ENCODE measurements around the gene CPXM2.

CPXM2 gene

DNA sequence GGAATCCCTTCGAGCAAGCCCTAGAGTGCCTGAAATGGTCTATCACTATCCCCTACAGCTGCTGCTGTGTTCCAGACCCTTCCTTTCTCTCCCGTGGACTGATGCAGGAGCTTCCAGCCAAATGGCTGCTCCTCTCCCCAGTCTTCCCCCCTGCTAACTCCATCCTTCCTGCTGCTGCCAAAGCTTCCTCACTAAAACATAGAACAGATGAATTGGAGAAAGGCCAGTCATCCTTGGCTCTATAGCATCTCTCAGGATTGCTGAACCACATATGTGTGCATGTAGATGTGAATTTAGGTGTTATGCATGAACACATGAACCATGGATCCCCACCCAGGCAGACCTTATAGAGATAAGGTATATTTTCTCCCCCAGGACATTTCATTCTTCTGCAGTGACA, 164.8 kb downstream of the CPXM2 start:
- DNase-seq, result no peak

DNA sequence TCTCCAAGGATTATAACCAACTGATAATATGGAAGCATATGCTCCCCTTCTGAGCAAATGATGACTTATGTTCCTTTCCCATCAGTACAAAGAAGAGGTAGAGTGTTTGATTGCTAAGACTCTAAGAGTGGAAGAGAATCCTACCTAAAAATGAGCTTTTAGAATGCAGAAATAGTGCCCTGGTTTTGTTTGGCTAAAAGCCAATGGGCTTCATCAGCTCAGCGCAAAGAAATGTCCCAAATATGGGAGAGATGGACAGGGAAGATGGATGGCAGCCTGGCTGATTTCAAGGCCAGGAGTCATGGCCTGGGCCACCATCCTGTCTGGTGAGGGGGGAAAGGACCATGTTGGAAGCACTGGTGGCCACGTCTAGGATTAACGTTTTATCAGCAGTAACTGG, 165.2 kb downstream of the CPXM2 start:
- DNase-seq, result no peak

GRCh38 chr10:123724747-123725146, 166.9 kb downstream of the CPXM2 start:
- no peak for DNase-seq

DNA sequence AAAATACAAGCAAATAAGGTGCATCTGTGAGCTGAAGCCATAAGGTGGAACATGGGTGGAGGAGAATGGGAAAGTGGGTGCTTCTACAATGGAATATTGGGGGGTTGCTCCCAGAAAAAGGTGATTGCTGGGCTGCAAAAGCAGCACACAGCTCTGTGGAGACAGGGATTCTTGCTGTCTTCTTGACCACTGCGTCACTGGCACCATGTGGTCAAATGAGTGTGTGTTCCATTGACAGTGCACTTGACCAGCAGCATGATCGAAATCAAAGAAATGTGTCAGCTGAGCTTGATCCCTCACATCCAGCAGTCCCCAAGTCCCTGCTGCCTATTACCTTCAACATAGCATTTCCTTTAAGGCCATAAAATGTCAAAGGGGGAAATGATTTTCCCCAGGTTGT, 169.3 kb downstream of the CPXM2 start:
- no peak for DNase-seq

GRCh38 chr10:123721441-123722049, 170.1 kb downstream of the CPXM2 start:
- DNase-seq, result no peak

GRCh38 chr10:123720536-123720935, 171.1 kb downstream of the CPXM2 start:
- no peak for DNase-seq

DNA sequence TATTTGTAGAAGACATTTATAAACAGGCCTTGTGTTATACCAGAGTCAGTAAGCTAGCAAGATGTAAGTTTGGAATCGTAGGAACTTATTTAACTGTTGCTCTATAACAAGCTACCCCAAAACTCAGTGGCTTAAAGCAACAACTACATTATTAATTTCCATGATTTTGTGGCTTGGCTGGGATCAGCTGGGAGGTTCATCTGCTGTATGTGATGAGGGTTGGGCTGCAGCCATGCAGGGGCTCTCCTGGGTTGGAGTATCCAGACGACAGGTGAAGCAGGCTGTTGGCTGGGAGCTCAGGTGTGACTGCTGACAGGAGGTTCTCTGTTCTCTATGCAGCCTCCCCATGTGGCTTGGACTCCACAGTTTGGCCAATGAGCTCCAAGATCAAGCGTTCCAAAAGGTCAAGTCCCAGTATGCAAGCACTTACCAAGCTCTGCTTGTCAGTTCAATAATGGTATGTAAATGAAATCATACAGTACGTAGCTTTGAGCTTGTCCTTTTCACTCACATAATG, 173.0 kb downstream of the CPXM2 start:
- no peak for DNase-seq

DNA sequence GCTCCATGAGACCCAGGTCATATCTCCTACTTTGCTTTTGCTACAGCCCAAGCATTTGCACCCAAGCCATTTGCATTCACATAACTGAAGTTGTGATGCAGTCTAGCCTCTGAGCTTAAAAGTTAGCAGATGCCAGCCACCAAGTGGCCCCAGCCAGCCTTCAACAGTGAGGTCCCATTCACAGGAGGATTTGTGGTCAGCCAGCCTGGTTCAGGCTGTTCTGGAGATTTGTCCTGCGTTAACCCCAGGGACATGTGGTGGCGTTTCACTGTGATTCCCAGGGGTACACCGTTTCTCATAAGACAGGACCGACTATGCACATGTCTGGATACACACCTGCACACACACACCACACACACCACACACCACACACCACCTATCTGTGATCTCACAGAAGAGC, 174.3 kb downstream of the CPXM2 start:
- DNase-seq, result no peak

DNA sequence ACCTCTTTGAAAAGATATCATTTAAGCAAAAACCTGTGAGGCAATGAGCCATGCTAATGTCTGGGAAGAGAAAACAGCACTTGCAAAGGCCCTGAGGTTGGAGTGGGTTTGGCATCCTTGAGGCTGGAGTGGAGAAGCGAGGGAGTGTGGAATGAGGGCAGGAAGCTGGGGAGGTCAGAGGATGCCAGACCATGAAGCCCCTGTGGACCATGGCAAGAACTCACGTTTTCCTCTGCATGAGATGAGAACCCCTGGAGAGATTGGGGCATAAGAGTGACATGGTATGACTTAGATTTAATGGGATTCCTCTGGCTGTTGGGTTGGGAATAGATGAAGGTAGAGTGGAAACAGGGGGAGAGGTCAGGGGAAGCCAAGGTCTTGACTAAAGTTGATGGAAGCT, 176.1 kb downstream of the CPXM2 start:
- DNase-seq, result no peak

DNA sequence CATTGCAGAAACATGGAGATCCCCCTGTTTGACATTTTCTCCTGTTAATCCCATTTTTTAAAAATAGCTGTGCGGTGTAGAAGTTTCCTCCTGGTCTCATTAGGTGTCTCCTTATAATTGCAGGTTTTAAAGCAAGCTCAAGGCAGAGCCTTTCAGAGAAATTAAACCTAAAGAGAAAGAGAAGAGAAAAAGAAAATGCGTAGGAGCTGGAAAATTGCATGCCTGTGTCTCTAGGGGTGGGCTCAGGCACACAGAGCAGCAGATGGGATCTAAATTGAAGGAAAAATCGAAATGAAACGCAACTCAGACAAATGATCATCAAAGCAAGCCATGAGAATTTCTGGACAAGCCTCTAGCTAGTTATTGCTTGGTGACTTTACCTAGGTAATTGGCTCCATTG, 185.4 kb downstream of the CPXM2 start:
- DNase-seq, result no peak

GRCh38 chr10:123704812-123705211, 186.8 kb downstream of the CPXM2 start:
- DNase-seq, result no peak

DNA sequence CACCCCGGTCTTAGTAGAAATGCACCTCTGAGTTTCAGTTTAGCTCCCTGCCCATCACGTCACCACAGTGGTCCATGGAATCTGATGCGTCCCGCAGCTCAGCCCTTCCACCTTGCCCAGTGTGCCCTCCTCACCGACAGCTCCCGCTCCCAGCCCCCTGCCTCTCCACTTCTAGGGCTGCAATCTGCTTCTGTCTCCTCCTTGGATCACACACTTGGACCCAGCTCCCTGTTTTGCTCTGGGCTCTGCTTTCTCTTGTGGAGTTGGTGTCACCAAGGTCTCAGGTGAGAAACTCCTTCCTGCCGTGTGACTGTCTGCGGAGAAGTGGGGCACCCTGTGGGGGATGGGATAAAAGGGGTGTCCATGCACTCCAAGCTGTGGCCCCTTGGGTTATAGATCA, 187.5 kb downstream of the CPXM2 start:
- no peak for DNase-seq

- DNase-seq, result no peak
These were observed 188.3 kb downstream of the CPXM2 start for GRCh38 chr10:123703195-123703790.

All from right hindlimb (tissue), 1 donor.